GM12873 (cell line): Measurements from ENCODE around the gene NSG2.

Experiments
- CTCF ChIP-seq: IDR thresholded peaks from 2 replicates; pipeline ENCODE4 v1.5.1; 2012; ENCODE audit warnings: low read depth, mild to moderate bottlenecking, moderate library complexity, low read length, control low read depth; ENCODE audit not compliant: insufficient read depth; ENCODE audit errors: missing control alignments

NSG2 gene

GRCh38 chr5:174119468-174119881 is 74.0 kb downstream of the NSG2 start:
- no peak for TF ChIP-seq CTCF

- TF ChIP-seq CTCF, result no peak
Observed at GRCh38 chr5:174120401-174121005, 75.0 kb downstream of the NSG2 start.

- no peak for TF ChIP-seq CTCF
Observed at GRCh38 chr5:174134545-174134944, 89.0 kb downstream of the NSG2 start.

- TF ChIP-seq CTCF, result no peak
Observed at GRCh38 chr5:174139623-174140022, 94.1 kb downstream of the NSG2 start.

- TF ChIP-seq CTCF, result no peak
Observed at GRCh38 chr5:174140452-174141020, 95.0 kb downstream of the NSG2 start.

GRCh38 chr5:174141398-174141797 is 95.9 kb downstream of the NSG2 start:
- no peak for TF ChIP-seq CTCF

- TF ChIP-seq CTCF, result no peak
Observed at GRCh38 chr5:174145091-174145490, 99.6 kb downstream of the NSG2 start.

GRCh38 chr5:174145821-174146220 is 100.3 kb downstream of the NSG2 start:
- no peak for TF ChIP-seq CTCF
